GM23338 (cell line): ENCODE data around the gene CASQ1. TPM values are rescaled to one million over a fixed set of nuclear protein-coding genes. Genes with fewer than 3 reads are reported as not detected.

Experiments
- ATAC-seq: fragments of 200-7000 bp; cut with Tn5 transposase; 3 replicates; pipeline ENCODE4 v1.9.1; 2020
- DNase-seq: peaks from one replicate; pipeline ENCODE4 v3.0.0-alpha.2; 2015; ENCODE audit warnings: low spot score
- H2AFZ ChIP-seq: fragments of 200-600 bp; sonication (generic); 2 replicates; pipeline ENCODE4 v1.8.0; 2016; ENCODE audit warnings: antibody characterized with exemption, mild to moderate bottlenecking, moderate library complexity
- H3F3A ChIP-seq: fragments of 200-600 bp; sonication (generic); replicated peaks from 2 replicates; pipeline ENCODE4 v1.8.0; 2017; ENCODE audit warnings: antibody characterized with exemption, mixed run types, low read depth
- H3K27ac ChIP-seq: fragments of 200-600 bp; sonication (generic); 2 replicates; pipeline ENCODE4 v1.6.1; 2016; ENCODE audit warnings: low read depth
- H3K27me3 ChIP-seq: fragments of 200-600 bp; sonication (generic); 2 replicates; pipeline ENCODE4 v1.8.0; 2016; ENCODE audit warnings: mild to moderate bottlenecking, mixed run types, moderate library complexity; ENCODE audit not compliant: insufficient read depth
- H3K36me3 ChIP-seq: fragments of 200-600 bp; sonication (generic); 2 replicates; pipeline ENCODE4 v1.8.0; 2016; ENCODE audit warnings: mild to moderate bottlenecking; ENCODE audit not compliant: insufficient read depth
- H3K4me1 ChIP-seq: fragments of 200-600 bp; sonication (generic); 2 replicates; pipeline ENCODE4 v1.8.0; 2016; ENCODE audit warnings: mild to moderate bottlenecking, moderate library complexity; ENCODE audit not compliant: insufficient read depth
- H3K4me2 ChIP-seq: fragments of 200-600 bp; sonication (generic); 2 replicates; pipeline ENCODE4 v1.7.1; 2017; ENCODE audit warnings: mixed run types
- H3K4me3 ChIP-seq: fragments of 200-600 bp; sonication (generic); 2 replicates; pipeline ENCODE4 v1.6.1; 2016; ENCODE audit warnings: mixed run types
- H3K79me2 ChIP-seq: fragments of 200-600 bp; sonication (generic); replicated peaks from 2 replicates; pipeline ENCODE4 v1.8.0; 2017; ENCODE audit warnings: mild to moderate bottlenecking; ENCODE audit not compliant: insufficient read depth
- H3K9me2 ChIP-seq: fragments of 200-600 bp; sonication (generic); 2 replicates; pipeline ENCODE4 v1.8.0; 2017; ENCODE audit not compliant: insufficient read depth
- H4K20me1 ChIP-seq: fragments of 200-600 bp; sonication (generic); replicated peaks from 2 replicates; pipeline ENCODE4 v1.8.0; 2017; ENCODE audit warnings: mild to moderate bottlenecking; ENCODE audit not compliant: insufficient read depth
- H3K27ac Mint-ChIP-seq: 2 replicates; pipeline ENCODE4 v1.8.0; 2020; ENCODE audit warnings: inconsistent platforms, mild to moderate bottlenecking, moderate library complexity, mixed read lengths
- H3K27me3 Mint-ChIP-seq: 3 replicates; pipeline ENCODE4 v1.8.0; 2022; ENCODE audit warnings: low read depth, mild to moderate bottlenecking, moderate library complexity, mixed read lengths, inconsistent platforms; ENCODE audit not compliant: insufficient read depth, poor library complexity
- H3K36me3 Mint-ChIP-seq: 3 replicates; pipeline ENCODE4 v1.8.0; 2021; ENCODE audit warnings: low read depth, mild to moderate bottlenecking, inconsistent platforms, moderate library complexity, mixed read lengths
- H3K4me1 Mint-ChIP-seq: 3 replicates; pipeline ENCODE4 v1.8.0; 2020; ENCODE audit warnings: mild to moderate bottlenecking, inconsistent platforms, mixed read lengths
- H3K4me3 Mint-ChIP-seq: 3 replicates; pipeline ENCODE4 v1.8.0; 2021; ENCODE audit warnings: moderate library complexity, mild to moderate bottlenecking, inconsistent platforms, mixed read lengths
- H3K9me3 Mint-ChIP-seq: 3 replicates; pipeline ENCODE4 v1.8.0; 2020; ENCODE audit warnings: moderate library complexity, mild to moderate bottlenecking, inconsistent platforms, mixed read lengths
- CREB1 ChIP-seq: fragments of 250-450 bp; sonication (Bioruptor Pico); IDR thresholded peaks from 2 replicates; pipeline ENCODE4 v1.5.0; 2020; ENCODE audit warnings: low read depth, mild to moderate bottlenecking, moderate library complexity
- CTCF ChIP-seq, 2 experiments: fragments of 200-600 bp in 1 of 2; sonication (generic) in 1 of 2; conservative IDR thresholded peaks; 2 replicates each; pipeline versions ENCODE4 v1.5.1 to v1.6.1; 2016 to 2017; ENCODE audit warnings: antibody characterized with exemption in 2 of 2, low read depth in 2 of 2, mild to moderate bottlenecking in 2 of 2, moderate library complexity in 1 of 2
- ETS1 ChIP-seq: IDR thresholded peaks from 2 replicates; pipeline ENCODE4 v1.6.1; 2016; ENCODE audit warnings: antibody characterized with exemption
- EZH2 ChIP-seq: fragments of 200-600 bp; sonication (generic); IDR thresholded peaks from one replicate; pipeline ENCODE4 v1.8.0; 2017; ENCODE audit warnings: antibody characterized with exemption, mild to moderate bottlenecking, low read depth; ENCODE audit not compliant: unreplicated experiment
- EZH2phosphoT487 ChIP-seq: fragments of 200-600 bp; sonication (generic); IDR thresholded peaks from one replicate; pipeline ENCODE4 v1.8.1; 2018; ENCODE audit warnings: antibody characterized with exemption; ENCODE audit not compliant: unreplicated experiment
- JUNB ChIP-seq: IDR thresholded peaks from one replicate; pipeline ENCODE4 v1.6.1; 2016; ENCODE audit warnings: antibody characterized with exemption; ENCODE audit not compliant: unreplicated experiment
- NANOG ChIP-seq: IDR thresholded peaks from 2 replicates; pipeline ENCODE4 v1.6.1; 2016; ENCODE audit warnings: antibody characterized with exemption, borderline replicate concordance
- POLR2AphosphoS5 ChIP-seq: IDR thresholded peaks from 2 replicates; pipeline ENCODE4 v1.6.1; 2016; ENCODE audit warnings: antibody characterized with exemption, low read depth
- REST ChIP-seq: IDR thresholded peaks from one replicate; pipeline ENCODE4 v1.6.1; 2018; ENCODE audit warnings: antibody characterized with exemption; ENCODE audit not compliant: unreplicated experiment
- STAT1 ChIP-seq: IDR thresholded peaks from one replicate; pipeline ENCODE4 v1.6.1; 2016; ENCODE audit warnings: antibody characterized with exemption; ENCODE audit not compliant: unreplicated experiment
- ZNF114 ChIP-seq: fragments of 250-450 bp; sonication (Bioruptor Pico); IDR thresholded peaks from 2 replicates; pipeline ENCODE4 v1.5.0; 2020; ENCODE audit warnings: mild to moderate bottlenecking, moderate library complexity
- ZNF331 ChIP-seq: fragments of 250-450 bp; sonication (Bioruptor Pico); IDR thresholded peaks from 2 replicates; pipeline ENCODE4 v1.5.0; 2020; ENCODE audit warnings: low read depth, mild to moderate bottlenecking, moderate library complexity
- polyA plus RNA-seq: library from polyadenylated mRNA; unstranded; fragments of >200 nt; fragmentation: Nextera tagmentation; extraction: Ambion mirVana; gene quantifications from 2 replicates; pipeline ENCODE4 v1.2.1, GENCODE V29; 2016
- total RNA-seq: library from RNA; depleted of rRNA; stranded (reverse); fragments of >200 nt; shearing (Covaris generic); gene quantifications from 2 replicates; pipeline ENCODE4 v1.2.3, GENCODE V29; 2014
- TF ChIP-seq, protein P1 (sequence below): fragments of 250-450 bp; sonication (Bioruptor Pico); IDR thresholded peaks from 2 replicates; pipeline ENCODE4 v1.5.0; 2020; ENCODE audit warnings: mild to moderate bottlenecking, moderate library complexity

CASQ1 gene
- total and polyA plus RNA-seq, 2 experiments from 2014 or later = 1.1 to 2.8 TPM

- Mint-ChIP-seq H3K27ac (no peak overlapping the region), H3K27me3 (peaks cover 2% of the 10 kb centered on the region), H3K4me1 (peaks cover 7% of the 10 kb centered on the region; the same call in 2 of the 3 replicates), H3K4me3 (no peak overlapping the region), H3K36me3 (peaks cover 34% of the 10 kb centered on the region), H3K9me3 (no peaks in the 10 kb centered on the region)
- DNase-seq (no peak), ATAC-seq (no peak)
- peaks cover 3% of the 10 kb centered on the region; the same call in 1 of the 2 replicates for H3K4me1 ChIP-seq
- H3K79me2 ChIP-seq = peaks cover 66% of the 10 kb centered on the region
- H3K27ac ChIP-seq = peak overlapping the region; percentile 56; the same call in 1 of the 2 replicates
- no peak overlapping the region for H2AFZ ChIP-seq
- H3K4me3 ChIP-seq = no peak overlapping the region
- TF ChIP-seq, protein P1, sequence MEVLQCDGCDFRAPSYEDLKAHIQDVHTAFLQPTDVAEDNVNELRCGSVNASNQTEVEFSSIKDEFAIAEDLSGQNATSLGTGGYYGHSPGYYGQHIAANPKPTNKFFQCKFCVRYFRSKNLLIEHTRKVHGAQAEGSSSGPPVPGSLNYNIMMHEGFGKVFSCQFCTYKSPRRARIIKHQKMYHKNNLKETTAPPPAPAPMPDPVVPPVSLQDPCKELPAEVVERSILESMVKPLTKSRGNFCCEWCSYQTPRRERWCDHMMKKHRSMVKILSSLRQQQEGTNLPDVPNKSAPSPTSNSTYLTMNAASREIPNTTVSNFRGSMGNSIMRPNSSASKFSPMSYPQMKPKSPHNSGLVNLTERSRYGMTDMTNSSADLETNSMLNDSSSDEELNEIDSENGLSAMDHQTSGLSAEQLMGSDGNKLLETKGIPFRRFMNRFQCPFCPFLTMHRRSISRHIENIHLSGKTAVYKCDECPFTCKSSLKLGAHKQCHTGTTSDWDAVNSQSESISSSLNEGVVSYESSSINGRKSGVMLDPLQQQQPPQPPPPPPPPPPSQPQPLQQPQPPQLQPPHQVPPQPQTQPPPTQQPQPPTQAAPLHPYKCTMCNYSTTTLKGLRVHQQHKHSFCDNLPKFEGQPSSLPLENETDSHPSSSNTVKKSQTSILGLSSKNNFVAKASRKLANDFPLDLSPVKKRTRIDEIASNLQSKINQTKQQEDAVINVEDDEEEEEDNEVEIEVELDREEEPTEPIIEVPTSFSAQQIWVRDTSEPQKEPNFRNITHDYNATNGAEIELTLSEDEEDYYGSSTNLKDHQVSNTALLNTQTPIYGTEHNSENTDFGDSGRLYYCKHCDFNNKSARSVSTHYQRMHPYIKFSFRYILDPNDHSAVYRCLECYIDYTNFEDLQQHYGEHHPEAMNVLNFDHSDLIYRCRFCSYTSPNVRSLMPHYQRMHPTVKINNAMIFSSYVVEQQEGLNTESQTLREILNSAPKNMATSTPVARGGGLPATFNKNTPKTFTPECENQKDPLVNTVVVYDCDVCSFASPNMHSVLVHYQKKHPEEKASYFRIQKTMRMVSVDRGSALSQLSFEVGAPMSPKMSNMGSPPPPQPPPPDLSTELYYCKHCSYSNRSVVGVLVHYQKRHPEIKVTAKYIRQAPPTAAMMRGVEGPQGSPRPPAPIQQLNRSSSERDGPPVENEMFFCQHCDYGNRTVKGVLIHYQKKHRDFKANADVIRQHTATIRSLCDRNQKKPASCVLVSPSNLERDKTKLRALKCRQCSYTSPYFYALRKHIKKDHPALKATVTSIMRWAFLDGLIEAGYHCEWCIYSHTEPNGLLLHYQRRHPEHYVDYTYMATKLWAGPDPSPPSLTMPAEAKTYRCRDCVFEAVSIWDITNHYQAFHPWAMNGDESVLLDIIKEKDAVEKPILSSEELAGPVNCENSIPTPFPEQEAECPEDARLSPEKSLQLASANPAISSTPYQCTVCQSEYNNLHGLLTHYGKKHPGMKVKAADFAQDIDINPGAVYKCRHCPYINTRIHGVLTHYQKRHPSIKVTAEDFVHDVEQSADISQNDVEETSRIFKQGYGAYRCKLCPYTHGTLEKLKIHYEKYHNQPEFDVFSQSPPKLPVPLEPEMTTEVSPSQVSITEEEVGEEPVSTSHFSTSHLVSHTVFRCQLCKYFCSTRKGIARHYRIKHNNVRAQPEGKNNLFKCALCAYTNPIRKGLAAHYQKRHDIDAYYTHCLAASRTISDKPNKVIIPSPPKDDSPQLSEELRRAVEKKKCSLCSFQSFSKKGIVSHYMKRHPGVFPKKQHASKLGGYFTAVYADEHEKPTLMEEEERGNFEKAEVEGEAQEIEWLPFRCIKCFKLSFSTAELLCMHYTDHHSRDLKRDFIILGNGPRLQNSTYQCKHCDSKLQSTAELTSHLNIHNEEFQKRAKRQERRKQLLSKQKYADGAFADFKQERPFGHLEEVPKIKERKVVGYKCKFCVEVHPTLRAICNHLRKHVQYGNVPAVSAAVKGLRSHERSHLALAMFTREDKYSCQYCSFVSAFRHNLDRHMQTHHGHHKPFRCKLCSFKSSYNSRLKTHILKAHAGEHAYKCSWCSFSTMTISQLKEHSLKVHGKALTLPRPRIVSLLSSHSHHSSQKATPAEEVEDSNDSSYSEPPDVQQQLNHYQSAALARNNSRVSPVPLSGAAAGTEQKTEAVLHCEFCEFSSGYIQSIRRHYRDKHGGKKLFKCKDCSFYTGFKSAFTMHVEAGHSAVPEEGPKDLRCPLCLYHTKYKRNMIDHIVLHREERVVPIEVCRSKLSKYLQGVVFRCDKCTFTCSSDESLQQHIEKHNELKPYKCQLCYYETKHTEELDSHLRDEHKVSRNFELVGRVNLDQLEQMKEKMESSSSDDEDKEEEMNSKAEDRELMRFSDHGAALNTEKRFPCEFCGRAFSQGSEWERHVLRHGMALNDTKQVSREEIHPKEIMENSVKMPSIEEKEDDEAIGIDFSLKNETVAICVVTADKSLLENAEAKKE (CRISPR knock-in tag) = no peak
- TF ChIP-seq ZNF114 = no peak
- no peak for TF ChIP-seq STAT1
- no peak for TF ChIP-seq CREB1 (CRISPR knock-in tag)
- TF ChIP-seq NANOG = no peak
- no peak for TF ChIP-seq EZH2phosphoT487
- no peak for TF ChIP-seq REST
- no peak for TF ChIP-seq CTCF (conservative IDR thresholded peaks at IDR 0.05; ENCODE audit: low read depth in 2 of 2)
- no peak for TF ChIP-seq JUNB
- no peak for TF ChIP-seq POLR2AphosphoS5
- TF ChIP-seq ETS1 = no peak
- no peak for TF ChIP-seq ZNF331 (CRISPR knock-in tag)
- TF ChIP-seq EZH2 = no peak
- peaks cover 35% of the 10 kb centered on the region for H4K20me1 ChIP-seq
- H3K9me2 ChIP-seq = no peaks in the 10 kb centered on the region
- 0 out of 2 replicates have a peak, but pooled peaks cover 3% of the 10 kb centered on the region for H3F3A ChIP-seq
- no peak overlapping the region for H3K4me2 ChIP-seq
- no peaks in the 10 kb centered on the region for H3K27me3 ChIP-seq
- peaks cover 22% of the 10 kb centered on the region for H3K36me3 ChIP-seq
These were observed 53.4 kb downstream of the CASQ1 start for GRCh38 chr1:160243767-160244166.
